Uterus (tissue), 4 donors: ENCODE measurements around the gene NEUROD2. TPM values are rescaled to one million over a fixed set of nuclear protein-coding genes. Genes with fewer than 3 reads are reported as not detected.

Experiments used
- DNase-seq, 2 donors: peaks; one replicate each; pipeline ENCODE4 v3.0.0-alpha.2; 2019 to 2020
- H3K27ac ChIP-seq, 2 donors: fragments of 200-600 bp; sonication (generic); 1 replicate in 1 of 2; 2 replicates in 1 of 2; pipeline ENCODE4 v1.5.1; 2016 to 2018
- H3K27me3 ChIP-seq, 2 donors: fragments of 200-600 bp; sonication (generic); one replicate each; pipeline ENCODE4 v1.5.1; 2018 to 2019; ENCODE audit warnings: control low read depth in 1 of 2
- H3K36me3 ChIP-seq, 2 donors: fragments of 200-600 bp; sonication (generic); one replicate each; pipeline ENCODE4 v1.5.1; 2019; ENCODE audit warnings: control low read depth in 1 of 2
- H3K4me1 ChIP-seq, 2 donors: fragments of 200-600 bp; sonication (generic); one replicate each; pipeline ENCODE4 v1.5.1; 2018 to 2019; ENCODE audit warnings: control low read depth in 1 of 2
- H3K4me3 ChIP-seq, 2 donors: fragments of 200-600 bp; sonication (generic); 1 replicate in 1 of 2; 2 replicates in 1 of 2; pipeline ENCODE4 v1.5.1; 2018 to 2019; ENCODE audit warnings: mild to moderate bottlenecking in 1 of 2
- H3K9me3 ChIP-seq, 2 donors: fragments of 200-600 bp; sonication (generic); one replicate each; pipeline ENCODE4 v1.5.1; 2019; ENCODE audit warnings: control low read depth in 1 of 2
- POLR2A ChIP-seq, 2 donors: fragments of 450-650 bp; IDR thresholded peaks; one replicate each; pipeline ENCODE4 v1.6.1; 2016; ENCODE audit warnings: antibody characterized with exemption in 2 of 2, mild to moderate bottlenecking in 1 of 2, moderate library complexity in 1 of 2
- intact Hi-C: fragments of 100-400 bp; cut with DNase I; formaldehyde crosslinking; loops from one replicate; pipeline ENCODE4 v1.15.1; 2023; ENCODE audit warnings: low total_unique reads
- total RNA-seq, 4 donors: library from RNA; depleted of rRNA in 3 of 4; stranded (reverse); fragments of >200 nt in 3 of 4; gene quantifications; one replicate each; pipeline versions ENCODE4 v1.1.0 to v1.2.4, GENCODE V29; 2014 to 2023
- TF ChIP-seq, protein P1 (sequence below), 4 experiments: fragments of 200-600 bp in 2 of 4; fragments of 450-650 bp in 2 of 4; sonication (generic) in 2 of 4; IDR thresholded peaks; one replicate each; pipeline ENCODE4 v1.5.1; 2016 to 2019; ENCODE audit warnings: antibody characterized with exemption in 4 of 4, mild to moderate bottlenecking in 2 of 4, moderate library complexity in 1 of 4
- donor health status: DM: yes; HTN: yes; CAD: no.

Gene NEUROD2
- total RNA-seq, 4 donors from 2014 or later = not detected

DNA sequence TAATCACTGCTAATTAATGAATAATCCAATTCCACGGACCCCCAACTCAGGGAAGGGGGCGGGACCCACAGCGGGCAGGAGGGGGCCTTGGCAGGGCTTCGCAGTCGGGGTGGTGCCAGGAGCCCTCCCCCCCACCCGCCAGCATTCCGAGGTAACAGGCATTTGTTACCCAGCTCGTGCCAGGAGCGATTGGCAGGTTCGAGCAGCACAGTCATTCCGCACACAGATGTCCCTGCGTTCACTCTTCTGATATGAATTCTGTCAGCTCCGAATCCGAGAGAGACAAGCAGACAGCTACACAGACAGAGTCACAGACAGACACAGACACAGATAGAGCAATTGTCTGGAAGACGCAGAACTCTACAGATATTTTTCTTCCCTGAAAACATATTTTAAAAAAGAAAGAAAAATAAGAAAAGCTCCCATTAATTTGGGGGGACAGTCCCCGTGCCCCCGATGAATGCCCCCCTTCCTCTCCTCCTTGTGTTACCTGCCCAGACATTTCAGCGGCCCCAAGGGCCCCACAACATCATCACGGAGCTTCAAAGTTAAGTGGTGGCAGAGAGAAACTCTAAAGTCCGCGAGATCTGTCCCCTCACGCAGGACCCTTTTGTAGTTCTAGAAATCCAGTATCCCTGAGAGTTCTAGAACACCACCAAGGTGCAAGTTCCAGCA lies 10.2 kb downstream of the NEUROD2 start:
- Histone ChIP-seq H3K36me3 (no peaks in the 10 kb centered on the region), H3K27me3 (peaks cover 25 to 64% of the 10 kb centered on the region in 2 donors), H3K9me3 (no peaks in the 10 kb centered on the region), H3K27ac (no peak overlapping the region), H3K4me3 (no peak overlapping the region), H3K4me1 (peaks cover 0 to 3% of the 10 kb centered on the region in 2 donors)
- intact Hi-C loops = no loop called here
- no peak for TF ChIP-seq POLR2A (IDR thresholded peaks at IDR 0.05)
- TF ChIP-seq, protein P1, sequence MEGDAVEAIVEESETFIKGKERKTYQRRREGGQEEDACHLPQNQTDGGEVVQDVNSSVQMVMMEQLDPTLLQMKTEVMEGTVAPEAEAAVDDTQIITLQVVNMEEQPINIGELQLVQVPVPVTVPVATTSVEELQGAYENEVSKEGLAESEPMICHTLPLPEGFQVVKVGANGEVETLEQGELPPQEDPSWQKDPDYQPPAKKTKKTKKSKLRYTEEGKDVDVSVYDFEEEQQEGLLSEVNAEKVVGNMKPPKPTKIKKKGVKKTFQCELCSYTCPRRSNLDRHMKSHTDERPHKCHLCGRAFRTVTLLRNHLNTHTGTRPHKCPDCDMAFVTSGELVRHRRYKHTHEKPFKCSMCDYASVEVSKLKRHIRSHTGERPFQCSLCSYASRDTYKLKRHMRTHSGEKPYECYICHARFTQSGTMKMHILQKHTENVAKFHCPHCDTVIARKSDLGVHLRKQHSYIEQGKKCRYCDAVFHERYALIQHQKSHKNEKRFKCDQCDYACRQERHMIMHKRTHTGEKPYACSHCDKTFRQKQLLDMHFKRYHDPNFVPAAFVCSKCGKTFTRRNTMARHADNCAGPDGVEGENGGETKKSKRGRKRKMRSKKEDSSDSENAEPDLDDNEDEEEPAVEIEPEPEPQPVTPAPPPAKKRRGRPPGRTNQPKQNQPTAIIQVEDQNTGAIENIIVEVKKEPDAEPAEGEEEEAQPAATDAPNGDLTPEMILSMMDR (IDR thresholded peaks at IDR 0.05) = no peak
- DNase-seq = no peak

DNA sequence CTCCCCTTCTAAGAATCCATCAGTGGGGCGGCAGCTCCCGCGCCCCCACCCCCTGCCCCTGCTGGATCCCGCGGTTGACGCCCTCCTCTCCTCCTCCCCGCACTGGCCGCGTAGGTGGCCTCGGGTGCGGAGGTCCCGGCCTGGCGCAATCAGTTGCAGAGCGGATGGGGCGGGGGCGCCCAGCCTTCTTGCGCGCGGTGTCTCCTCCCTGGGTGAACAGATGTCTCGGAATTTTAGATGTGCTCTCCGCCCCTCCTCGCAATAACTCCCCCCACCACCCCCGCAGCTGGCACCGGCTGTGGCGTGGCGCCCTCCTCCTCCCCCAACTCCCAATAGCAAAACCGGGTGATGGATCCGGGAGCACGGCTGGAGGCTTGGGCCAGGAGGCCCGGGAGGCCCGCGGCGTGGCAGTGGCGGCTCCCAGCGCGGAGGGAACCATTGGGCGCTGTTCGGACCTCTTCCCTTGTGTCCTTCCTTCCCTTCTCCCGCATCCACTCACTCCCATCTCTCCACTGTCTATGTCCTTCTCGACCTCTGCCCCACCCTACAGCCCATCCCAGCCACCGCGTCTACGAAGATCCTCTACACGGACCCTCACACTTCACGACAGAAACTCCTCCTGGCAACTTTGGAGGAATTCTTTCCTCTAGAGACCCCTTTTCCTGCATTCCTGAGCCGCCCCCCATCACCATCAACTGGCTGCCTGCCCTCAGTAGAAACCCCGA lies 11.0 kb downstream of the NEUROD2 start:
- peaks cover 25 to 58% of the 10 kb centered on the region in 2 donors for H3K27me3 ChIP-seq
- no peak for TF ChIP-seq POLR2A (IDR thresholded peaks at IDR 0.05)
- TF ChIP-seq, protein P1 (IDR thresholded peaks at IDR 0.05) = no peak

DNA sequence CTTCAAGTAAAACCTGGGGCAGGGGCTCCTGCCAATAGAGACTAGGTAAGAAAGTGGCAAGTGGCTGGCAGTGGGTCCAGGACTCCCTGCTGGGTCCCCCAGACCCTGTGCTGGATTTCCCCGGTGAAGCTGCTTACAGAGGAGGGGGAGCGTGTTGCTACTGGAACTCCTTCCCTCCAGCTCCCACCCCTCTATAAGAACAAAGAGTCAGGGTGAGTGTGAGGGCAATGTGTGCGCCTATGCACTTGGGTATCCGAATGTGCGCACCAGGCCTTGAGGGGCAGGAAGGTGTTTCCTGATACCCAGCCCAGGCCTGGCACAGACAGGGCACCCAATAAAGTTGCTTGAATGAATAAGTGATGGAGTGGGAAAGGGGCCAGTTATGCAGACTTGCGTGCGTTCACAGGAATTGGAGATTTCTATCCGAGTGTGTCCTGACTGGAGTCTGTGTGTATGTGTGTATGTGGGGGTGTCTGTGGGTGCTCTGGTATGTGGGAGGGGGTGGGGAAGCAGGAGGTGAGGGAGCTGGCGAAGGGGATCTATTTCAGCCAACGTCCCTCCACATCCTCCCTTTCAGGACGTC lies 11.7 kb downstream of the NEUROD2 start:
- no peak for DNase-seq
- TF ChIP-seq, protein P1 (IDR thresholded peaks at IDR 0.05) = no peak
- no peak for TF ChIP-seq POLR2A (IDR thresholded peaks at IDR 0.05)
- intact Hi-C loops = no loop called here
- Histone ChIP-seq H3K36me3 (no peaks in the 10 kb centered on the region), H3K27me3 (peaks cover 25 to 56% of the 10 kb centered on the region in 2 donors), H3K4me3 (no peak overlapping the region), H3K4me1 (peaks cover 0 to 3% of the 10 kb centered on the region in 2 donors), H3K27ac (no peak overlapping the region), H3K9me3 (no peaks in the 10 kb centered on the region)

More for the DNA sequence above, 11.0 kb downstream of the NEUROD2 start:
- Histone ChIP-seq H3K36me3 (no peaks in the 10 kb centered on the region), H3K4me3 (no peak overlapping the region), H3K27ac (no peak overlapping the region), H3K4me1 (peaks cover 0 to 3% of the 10 kb centered on the region in 2 donors), H3K9me3 (no peaks in the 10 kb centered on the region)
- intact Hi-C loops = no loop called here
- DNase-seq = no peak

DNA sequence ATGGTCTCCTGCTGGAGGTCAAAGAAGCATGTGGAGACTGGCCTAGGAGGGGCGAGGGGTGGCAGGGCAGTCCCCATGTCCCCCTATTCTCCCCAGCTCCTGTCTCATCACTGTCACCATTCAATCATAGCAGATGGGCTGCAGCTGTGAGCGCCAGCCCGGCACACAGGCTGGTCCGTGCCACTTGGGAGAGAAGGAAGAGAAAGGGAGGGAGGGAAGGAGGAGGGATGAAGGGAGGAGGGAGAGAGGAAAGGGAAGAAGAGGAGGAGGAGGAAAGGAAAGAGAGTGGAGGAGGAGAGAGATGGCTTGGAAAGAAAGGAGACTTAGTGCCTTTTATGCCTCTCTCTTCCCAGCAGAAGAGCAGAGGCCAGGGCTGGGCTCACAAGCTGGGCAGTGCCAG lies 12.4 kb downstream of the NEUROD2 start:
- no peak for TF ChIP-seq POLR2A (IDR thresholded peaks at IDR 0.05)
- TF ChIP-seq, protein P1 (IDR thresholded peaks at IDR 0.05) = no peak
- no peaks in the 10 kb centered on the region for H3K36me3 ChIP-seq
- H3K27ac ChIP-seq = no peak overlapping the region
- DNase-seq = no peak
- peaks cover 25 to 48% of the 10 kb centered on the region in 2 donors for H3K27me3 ChIP-seq
- H3K4me1 ChIP-seq = peaks cover 0 to 3% of the 10 kb centered on the region in 2 donors
- no peaks in the 10 kb centered on the region for H3K9me3 ChIP-seq
- intact Hi-C loops = no loop called here
- no peak overlapping the region for H3K4me3 ChIP-seq

DNA sequence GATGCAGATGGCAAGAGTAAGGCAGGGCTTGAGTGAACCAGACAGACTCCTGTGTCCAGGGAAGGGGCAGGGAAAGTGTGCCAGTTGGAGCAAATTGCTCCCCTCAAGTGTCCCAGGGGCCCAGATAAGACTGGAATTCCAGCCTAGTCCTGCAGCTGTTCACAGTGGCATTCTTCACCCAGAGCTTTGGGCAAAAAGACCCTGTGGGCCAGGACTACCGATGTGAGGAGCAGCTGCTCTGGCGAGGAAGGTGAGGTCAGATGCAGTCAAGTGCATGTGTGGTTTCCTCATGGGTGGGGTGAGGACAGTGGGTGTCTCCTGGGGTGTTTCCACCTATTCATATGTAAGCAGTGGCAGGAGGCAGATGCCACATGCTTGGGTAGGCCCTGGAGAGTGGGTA lies 14.3 kb downstream of the NEUROD2 start:
- intact Hi-C loops = no loop called here
- no peak for DNase-seq
- H3K9me3 ChIP-seq = no peaks in the 10 kb centered on the region

More for the DNA sequence above, 14.3 kb downstream of the NEUROD2 start:
- no peak overlapping the region for H3K4me3 ChIP-seq
- H3K27me3 ChIP-seq = peaks cover 10 to 29% of the 10 kb centered on the region in 2 donors
- no peaks in the 10 kb centered on the region for H3K4me1 ChIP-seq
- TF ChIP-seq POLR2A (IDR thresholded peaks at IDR 0.05) = no peak
- TF ChIP-seq, protein P1 (IDR thresholded peaks at IDR 0.05) = no peak
- no peaks in the 10 kb centered on the region for H3K36me3 ChIP-seq
- H3K27ac ChIP-seq = no peak overlapping the region
